Subcutaneous adipose tissue (tissue), 4 donors: ENCODE measurements around the gene RUFY1. TPM values are rescaled to one million over a fixed set of nuclear protein-coding genes. Genes with fewer than 3 reads are reported as not detected.

Source experiments
- CTCF ChIP-seq: fragments of 450-650 bp; IDR thresholded peaks from one replicate; pipeline ENCODE4 v1.5.1; 2016; ENCODE audit warnings: low read depth, mild to moderate bottlenecking, control low read depth, antibody characterized with exemption, moderate library complexity
- total RNA-seq, 4 donors: library from RNA; depleted of rRNA; stranded (reverse); fragments of >200 nt; gene quantifications; one replicate each; pipeline ENCODE4 v1.1.0, GENCODE V29; 2016

The RUFY1 gene, protein sequence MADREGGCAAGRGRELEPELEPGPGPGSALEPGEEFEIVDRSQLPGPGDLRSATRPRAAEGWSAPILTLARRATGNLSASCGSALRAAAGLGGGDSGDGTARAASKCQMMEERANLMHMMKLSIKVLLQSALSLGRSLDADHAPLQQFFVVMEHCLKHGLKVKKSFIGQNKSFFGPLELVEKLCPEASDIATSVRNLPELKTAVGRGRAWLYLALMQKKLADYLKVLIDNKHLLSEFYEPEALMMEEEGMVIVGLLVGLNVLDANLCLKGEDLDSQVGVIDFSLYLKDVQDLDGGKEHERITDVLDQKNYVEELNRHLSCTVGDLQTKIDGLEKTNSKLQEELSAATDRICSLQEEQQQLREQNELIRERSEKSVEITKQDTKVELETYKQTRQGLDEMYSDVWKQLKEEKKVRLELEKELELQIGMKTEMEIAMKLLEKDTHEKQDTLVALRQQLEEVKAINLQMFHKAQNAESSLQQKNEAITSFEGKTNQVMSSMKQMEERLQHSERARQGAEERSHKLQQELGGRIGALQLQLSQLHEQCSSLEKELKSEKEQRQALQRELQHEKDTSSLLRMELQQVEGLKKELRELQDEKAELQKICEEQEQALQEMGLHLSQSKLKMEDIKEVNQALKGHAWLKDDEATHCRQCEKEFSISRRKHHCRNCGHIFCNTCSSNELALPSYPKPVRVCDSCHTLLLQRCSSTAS
- total RNA-seq: 10 to 100 TPM; 42.2 to 63.0 (median 55.8) TPM

DNA sequence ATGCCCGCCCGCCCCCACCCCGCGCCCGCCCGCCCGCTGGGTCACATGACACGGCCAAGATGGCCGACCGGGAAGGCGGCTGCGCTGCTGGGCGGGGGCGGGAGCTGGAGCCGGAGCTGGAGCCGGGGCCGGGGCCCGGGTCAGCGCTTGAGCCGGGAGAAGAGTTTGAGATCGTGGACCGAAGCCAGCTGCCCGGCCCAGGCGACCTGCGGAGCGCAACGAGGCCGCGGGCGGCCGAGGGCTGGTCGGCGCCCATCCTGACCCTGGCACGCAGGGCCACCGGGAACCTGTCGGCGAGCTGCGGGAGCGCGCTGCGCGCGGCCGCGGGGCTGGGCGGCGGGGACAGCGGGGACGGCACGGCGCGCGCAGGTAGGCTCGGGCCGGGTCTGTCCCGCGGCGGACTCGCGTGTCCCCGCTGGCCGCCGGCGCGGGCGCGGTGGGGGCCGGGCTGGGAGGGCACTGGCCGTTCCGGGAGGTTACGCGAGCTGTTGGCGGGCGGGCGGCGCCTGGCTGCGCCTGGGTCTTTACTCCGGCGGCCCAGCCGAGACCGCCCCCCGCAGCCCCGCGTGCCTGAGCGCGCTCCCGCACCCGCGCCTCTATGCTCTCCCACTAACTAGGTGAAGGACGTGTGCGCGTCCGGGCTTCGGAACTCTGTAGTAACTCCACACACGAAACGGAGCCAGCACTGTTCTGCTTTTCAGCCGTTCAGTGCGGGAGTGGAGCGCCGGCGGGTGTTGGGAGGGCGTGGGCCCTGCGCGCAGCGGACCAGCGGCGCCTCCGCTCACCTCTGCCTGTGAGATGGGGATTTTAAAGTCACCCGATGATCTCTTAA, at the start of gene RUFY1:
Gene RUFY1 (plus strand): TSS at position 44 of the 832 bp plus-strand sequence. CDS start 16 bp downstream, at position 60.
- no peak for TF ChIP-seq CTCF

GRCh38 chr5:179504191-179504590, 46.2 kb upstream of the RUFY1 start:
- no peak for TF ChIP-seq CTCF

DNA sequence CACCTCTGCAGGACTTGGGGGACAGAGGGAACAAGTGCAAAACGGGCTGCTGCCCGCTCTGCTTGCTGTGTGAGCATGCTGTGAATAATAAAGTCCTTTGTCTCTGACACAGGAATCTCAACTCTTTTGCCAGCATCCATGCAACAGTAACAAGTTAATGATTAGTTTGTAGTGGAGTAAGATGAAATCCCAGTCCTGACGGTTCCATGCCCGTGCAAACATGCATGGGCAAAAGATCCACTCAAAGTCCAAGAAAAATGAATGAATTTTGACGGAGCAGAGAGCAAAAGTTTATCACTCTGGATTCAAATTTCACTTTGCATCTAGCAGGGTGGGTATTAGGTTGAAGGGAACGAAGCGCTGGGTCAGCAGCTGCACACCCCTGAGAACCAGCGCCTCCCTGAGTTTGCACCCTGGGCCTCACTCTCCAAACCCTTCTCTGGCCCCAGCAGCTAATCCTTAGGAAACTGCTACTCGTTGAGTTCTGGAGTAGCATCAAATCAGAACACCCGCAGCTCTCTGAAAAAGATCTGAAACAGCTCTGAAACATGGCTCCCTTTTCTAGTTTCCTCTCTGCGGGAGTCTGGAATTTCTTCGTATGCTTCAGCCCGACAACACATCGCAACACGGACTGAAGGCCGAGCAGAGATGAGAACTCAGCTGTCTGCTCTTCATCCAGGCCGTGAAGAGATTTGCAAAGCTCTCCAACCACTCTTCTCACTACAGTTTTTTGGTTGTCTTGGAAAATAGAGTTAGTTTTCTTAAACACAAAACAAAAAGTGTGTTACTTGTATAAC, 45.6 kb upstream of the RUFY1 start:
- TF ChIP-seq CTCF: no peak

- TF ChIP-seq CTCF: no peak
Measured at GRCh38 chr5:179505636-179506261, 44.6 kb upstream of the RUFY1 start.

DNA sequence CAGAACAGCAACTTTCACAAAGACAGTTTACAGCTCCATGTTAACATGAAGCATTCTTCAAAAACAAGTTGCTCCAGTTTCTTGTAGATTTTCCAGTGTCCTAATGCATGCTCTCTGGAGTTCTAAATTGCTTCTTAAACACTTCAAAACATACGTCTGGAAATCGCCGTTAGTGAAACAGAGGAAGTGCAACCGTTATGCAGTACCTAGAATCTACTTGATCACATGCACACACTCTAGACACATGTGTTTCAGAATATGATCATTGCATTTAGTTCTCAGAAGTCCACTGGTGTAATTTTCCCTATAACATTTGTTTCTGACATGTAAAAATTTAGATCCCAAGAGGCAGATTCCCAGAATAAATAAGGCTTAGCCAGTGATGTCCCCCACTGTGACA, 41.1 kb upstream of the RUFY1 start:
- no peak for TF ChIP-seq CTCF

GRCh38 chr5:179509845-179510244, 40.5 kb upstream of the RUFY1 start:
- no peak for TF ChIP-seq CTCF
